H1 (cell line): ENCODE results near the gene MTTP. TPM values are rescaled to one million over a fixed set of nuclear protein-coding genes. Genes with fewer than 3 reads are reported as not detected.

ENCODE experiments used
- CTCF ChIA-PET: fragments of 300-600 bp; sonication (Branson Sonifier 250); formaldehyde crosslinking; loops from one replicate; lab custom pipeline; 2021; ENCODE audit not compliant: partially characterized antibody; lab: Charles Lee
- POLR2A ChIA-PET: fragments of 300-600 bp; sonication (Branson Sonifier 250); formaldehyde crosslinking; loops from one replicate; lab custom pipeline; 2021; ENCODE audit warnings: inconsistent platforms; ENCODE audit not compliant: partially characterized antibody; lab: Charles Lee
- DNase-seq, 2 experiments: peaks; one replicate each; pipeline versions ENCODE4 v3.0.0 to v3.0.0-alpha.2; 2010 to 2022; ENCODE audit warnings: low spot score in 2 of 2, low read depth in 1 of 2, mixed read lengths in 1 of 2
- FAIRE-seq: peaks from 2 replicates; lab custom pipeline; 2011; peaks lifted over from hg19 to GRCh38; lab: Jason Lieb, UNC
- H2AFZ ChIP-seq: 2 replicates; pipeline ENCODE4 v1.8.1; 2012; ENCODE audit warnings: low read length, inconsistent platforms
- H2AK5ac ChIP-seq: 2 replicates; pipeline ENCODE4 v1.6.1; 2013; ENCODE audit warnings: low read depth, low read length
- H2BK120ac ChIP-seq: replicated peaks from 2 replicates; pipeline ENCODE3; 2013; ENCODE audit warnings: low read depth, low read length, inconsistent platforms
- H2BK12ac ChIP-seq: 2 replicates; pipeline ENCODE4 v1.6.1; 2013; ENCODE audit warnings: low read depth, low read length
- H2BK15ac ChIP-seq: 2 replicates; pipeline ENCODE4 v1.6.1; 2013; ENCODE audit warnings: low read length
- H2BK20ac ChIP-seq: 2 replicates; pipeline ENCODE4 v1.6.1; 2013; ENCODE audit warnings: low read length
- H2BK5ac ChIP-seq: 2 replicates; pipeline ENCODE4 v1.6.1; 2013; ENCODE audit warnings: low read depth, low read length
- H3K14ac ChIP-seq: 2 replicates; pipeline ENCODE4 v1.6.1; 2013; ENCODE audit warnings: inconsistent platforms; ENCODE audit not compliant: insufficient read length
- H3K18ac ChIP-seq: 2 replicates; pipeline ENCODE4 v1.6.1; 2013; ENCODE audit warnings: low read length; ENCODE audit errors: extremely low read depth
- H3K23ac ChIP-seq: 2 replicates; pipeline ENCODE4 v1.6.1; 2013; ENCODE audit warnings: inconsistent platforms; ENCODE audit not compliant: insufficient read length
- H3K23me2 ChIP-seq: 2 replicates; pipeline ENCODE4 v1.6.1; 2013; ENCODE audit warnings: low read depth, low read length
- H3K27ac ChIP-seq: 2 replicates; pipeline ENCODE4 v1.6.1; 2011; ENCODE audit warnings: low read depth, low read length, inconsistent platforms
- H3K27me3 ChIP-seq, 4 experiments: replicated peaks in 1 of 4; 1 replicate in 1 of 4; 2 replicates in 3 of 4; pipeline versions ENCODE4 v1.6.1 to v1.8.1; 2011 to 2013; ENCODE audit warnings: low read length in 3 of 4, mild to moderate bottlenecking in 3 of 4, inconsistent platforms in 2 of 4, mixed read lengths in 2 of 4, moderate library complexity in 1 of 4; ENCODE audit not compliant: control insufficient read depth in 3 of 4, insufficient read depth in 3 of 4; ENCODE audit errors: extremely low read depth in 1 of 4
- H3K36me3 ChIP-seq, 4 experiments: 2 replicates each; pipeline versions ENCODE4 v1.6.1 to v1.8.1; 2011 to 2013; ENCODE audit warnings: mild to moderate bottlenecking in 4 of 4, low read length in 3 of 4, moderate library complexity in 2 of 4, control low read depth in 1 of 4, inconsistent platforms in 1 of 4; ENCODE audit not compliant: insufficient read depth in 4 of 4, control insufficient read depth in 2 of 4
- H3K4ac ChIP-seq: replicated peaks from 2 replicates; pipeline ENCODE3; 2013; ENCODE audit warnings: low read length, low read depth, mixed read lengths, inconsistent platforms; ENCODE audit not compliant: insufficient read length
- H3K4me1 ChIP-seq, 4 experiments: replicated peaks in 1 of 4; 1 replicate in 1 of 4; 2 replicates in 3 of 4; pipeline versions ENCODE4 v1.6.1 to v1.8.1; 2011 to 2013; ENCODE audit warnings: low read length in 3 of 4, inconsistent platforms in 2 of 4, mixed read lengths in 1 of 4; ENCODE audit not compliant: insufficient read depth in 4 of 4, control insufficient read depth in 3 of 4
- H3K4me2 ChIP-seq, 2 experiments: 2 replicates each; pipeline versions ENCODE4 v1.6.1 to v1.8.1; 2011 to 2013; ENCODE audit warnings: low read depth in 2 of 2, low read length in 2 of 2, control low read depth in 1 of 2, inconsistent platforms in 1 of 2, mild to moderate bottlenecking in 1 of 2; ENCODE audit not compliant: insufficient read depth in 1 of 2
- H3K4me3 ChIP-seq, 4 experiments: fragments of 200-600, 300-600 bp in 1 of 4; sonication (generic), shearing (Covaris generic), sonication (Bioruptor Twin) in 1 of 4; 2 replicates each; pipeline versions ENCODE4 v1.5.1 to v1.8.1; 2011 to 2016; ENCODE audit warnings: low read length in 4 of 4, low read depth in 3 of 4, control low read depth in 2 of 4, inconsistent platforms in 2 of 4, mild to moderate bottlenecking in 2 of 4, mixed read lengths in 1 of 4, moderate library complexity in 1 of 4; ENCODE audit not compliant: insufficient read depth in 2 of 4; ENCODE audit errors: extremely low read depth in 1 of 4
- H3K56ac ChIP-seq: replicated peaks from 2 replicates; pipeline ENCODE3; 2013; ENCODE audit warnings: low read depth, mild to moderate bottlenecking, mixed read lengths, low read length, inconsistent platforms; ENCODE audit not compliant: insufficient read length
- H3K79me1 ChIP-seq: 2 replicates; pipeline ENCODE4 v1.6.1; 2013; ENCODE audit warnings: low read depth, low read length, control low read depth
- H3K79me2 ChIP-seq, 2 experiments: 2 replicates each; pipeline versions ENCODE4 v1.6.1 to v1.8.1; 2012 to 2013; ENCODE audit warnings: low read length in 2 of 2, mild to moderate bottlenecking in 2 of 2, inconsistent platforms in 1 of 2; ENCODE audit not compliant: insufficient read depth in 2 of 2, control insufficient read depth in 1 of 2
- H3K9ac ChIP-seq, 4 experiments: replicated peaks in 1 of 4; 1 replicate in 1 of 4; 2 replicates in 3 of 4; pipeline versions ENCODE4 v1.6.1 to v1.8.1; 2011 to 2013; ENCODE audit warnings: low read depth in 3 of 4, low read length in 3 of 4, control low read depth in 2 of 4, mild to moderate bottlenecking in 2 of 4, moderate library complexity in 2 of 4, inconsistent platforms in 1 of 4; ENCODE audit errors: extremely low read depth in 1 of 4
- H3K9me3 ChIP-seq, 2 experiments: 2 replicates each; pipeline versions ENCODE4 v1.6.1 to v1.8.1; 2012 to 2013; ENCODE audit warnings: mild to moderate bottlenecking in 2 of 2, moderate library complexity in 2 of 2, control low read depth in 1 of 2, inconsistent platforms in 1 of 2, low read depth in 1 of 2, low read length in 1 of 2, mixed read lengths in 1 of 2; ENCODE audit not compliant: insufficient read depth in 2 of 2
- H4K20me1 ChIP-seq, 2 experiments: replicated peaks in 1 of 2; 2 replicates each; pipeline versions ENCODE3 to v1.8.1; 2011 to 2013; ENCODE audit warnings: inconsistent platforms in 2 of 2, low read length in 2 of 2, mild to moderate bottlenecking in 1 of 2; ENCODE audit not compliant: insufficient read depth in 2 of 2, control insufficient read depth in 1 of 2
- H4K5ac ChIP-seq: 2 replicates; pipeline ENCODE4 v1.6.1; 2013; ENCODE audit warnings: low read length, low read depth, mixed read lengths, inconsistent platforms; ENCODE audit not compliant: insufficient read length
- H4K8ac ChIP-seq: 2 replicates; pipeline ENCODE4 v1.8.0; 2013; ENCODE audit warnings: mild to moderate bottlenecking, moderate library complexity, low read length, inconsistent platforms; ENCODE audit not compliant: insufficient read depth; ENCODE audit errors: extremely low read depth
- H4K91ac ChIP-seq: replicated peaks from 2 replicates; pipeline ENCODE3; 2013; ENCODE audit warnings: low read length, mixed read lengths, inconsistent platforms; ENCODE audit not compliant: insufficient read length
- CBX8 ChIP-seq: fragments of 300-800, 300-1000 bp; sonication (generic); IDR thresholded peaks from 2 replicates; pipeline ENCODE4 v1.7.1; 2016; ENCODE audit warnings: low read depth, low read length, borderline replicate concordance
- E2F6 ChIP-seq: IDR thresholded peaks from 2 replicates; pipeline ENCODE4 v1.6.1; 2012; ENCODE audit warnings: inconsistent platforms
- EGR1 ChIP-seq: IDR thresholded peaks from 2 replicates; pipeline ENCODE4 v1.6.1; 2011; ENCODE audit warnings: low read depth, low read length, borderline replicate concordance
- EP300 ChIP-seq, 2 experiments: IDR thresholded peaks; 1 replicate in 1 of 2; 2 replicates in 1 of 2; pipeline ENCODE4 v1.6.1; 2011 to 2012; ENCODE audit warnings: low read depth in 2 of 2, low read length in 2 of 2, mild to moderate bottlenecking in 2 of 2, borderline replicate concordance in 1 of 2, inconsistent platforms in 1 of 2, moderate library complexity in 1 of 2
- GABPA ChIP-seq: IDR thresholded peaks from 2 replicates; pipeline ENCODE4 v1.6.1; 2011; ENCODE audit warnings: mild to moderate bottlenecking, low read length, moderate library complexity, borderline replicate concordance; ENCODE audit not compliant: insufficient read depth
- RFX5 ChIP-seq: IDR thresholded peaks from 2 replicates; pipeline ENCODE4 v1.6.1; 2011; ENCODE audit warnings: low read depth, low read length, improper control_type of control experiment, borderline replicate concordance
- SIN3A ChIP-seq, 2 experiments: IDR thresholded peaks in 1 of 2; conservative IDR thresholded peaks in 1 of 2; 2 replicates each; pipeline ENCODE4 v1.6.1; 2011 to 2012; ENCODE audit warnings: low read length in 2 of 2, improper control_type of control experiment in 1 of 2, low read depth in 1 of 2, mild to moderate bottlenecking in 1 of 2
- SIRT6 ChIP-seq: IDR thresholded peaks from one replicate; pipeline ENCODE4 v1.7.1; 2012; ENCODE audit warnings: low read length, inconsistent platforms
- SP2 ChIP-seq: IDR thresholded peaks from 2 replicates; pipeline ENCODE4 v1.6.1; 2012; ENCODE audit warnings: mild to moderate bottlenecking, low read length, inconsistent platforms
- SUZ12 ChIP-seq: fragments of 200-600 bp; sonication (generic); IDR thresholded peaks from 2 replicates; pipeline ENCODE4 v1.6.1; 2012; ENCODE audit warnings: mild to moderate bottlenecking, inconsistent platforms, low read length, moderate library complexity, mixed read lengths
- TAF1 ChIP-seq: IDR thresholded peaks from 2 replicates; pipeline ENCODE4 v1.6.1; 2011; ENCODE audit warnings: mild to moderate bottlenecking, low read depth, low read length
- TCF12 ChIP-seq: IDR thresholded peaks from 2 replicates; pipeline ENCODE4 v1.6.1; 2011; ENCODE audit warnings: low read depth, mild to moderate bottlenecking, low read length
- WGBS, 2 experiments: shearing (Covaris generic) in 1 of 2; methylation state at CpG; one replicate each; pipeline versions ENCODE4 v1.1.6 to v1.1.7; 2013 to 2015; ENCODE audit warnings: low lambda C conversion rate in 2 of 2, mixed read lengths in 2 of 2, inconsistent platforms in 1 of 2, low coverage in 1 of 2, missing lambda C conversion rate in 1 of 2; ENCODE audit not compliant: insufficient replicate concordance in 2 of 2, insufficient coverage in 1 of 2, insufficient read length in 1 of 2; ENCODE audit errors: extremely low coverage in 1 of 2, missing lambda C conversion rate in 1 of 2; 5-methylcytosine and 5-hydroxymethylcytosine counted together
- polyA plus RNA-seq, 7 experiments: library from polyadenylated mRNA; depleted of rRNA in 3 of 7; stranded (reverse) in 5 of 7; unstranded in 2 of 7; fragments of >200 nt in 5 of 7; fragments of 200-250 nt in 2 of 7; gene quantifications; 1 replicate in 5 of 7; 2 replicates in 1 of 7; 4 replicates in 1 of 7; pipeline versions ENCODE4 v1.2.1 to v1.2.3, GENCODE V29; 2011 to 2013; ENCODE audit warnings: missing spikeins in 2 of 7, mixed read lengths in 2 of 7
- total RNA-seq: library from RNA; stranded (reverse); fragmentation: NEBNext Ultra II Directional; extraction: Animal tissue kit (Norgen Biotek cat#: 25700); gene quantifications from 2 replicates; pipeline ENCODE4 v1.2.1, GENCODE V29; 2021

Gene MTTP
- total and polyA plus RNA-seq, 2 of the 8 experiments (the other 6 are each of a cell fraction or from before 2014, with no cell fraction given) = 0.12 to 0.26 TPM

GRCh38 chr4:99586322-99586721 lies 11.7 kb downstream of the MTTP start:
- no peak overlapping the region for H2BK5ac ChIP-seq
- no peak overlapping the region for H4K8ac ChIP-seq
- H2BK20ac ChIP-seq = no peak overlapping the region
- H3K27ac ChIP-seq = no peak overlapping the region
- DNase-seq (no peak), FAIRE-seq (no peak)
- H3K18ac ChIP-seq = no peak overlapping the region
- H4K5ac ChIP-seq = no peak overlapping the region
- no peaks in the 10 kb centered on the region for H4K20me1 ChIP-seq
- no peak overlapping the region for H4K91ac ChIP-seq
- no peak overlapping the region for H3K14ac ChIP-seq
- H3K56ac ChIP-seq = no peak overlapping the region
- H3K9me3 ChIP-seq = no peaks in the 10 kb centered on the region
- no peak overlapping the region for H3K23ac ChIP-seq
- H3K4me2 ChIP-seq = no peak overlapping the region
- ChIA-PET CTCF (no interaction called here), POLR2A (no interaction called here)
- no peaks in the 10 kb centered on the region for H3K4me1 ChIP-seq
- H3K79me1 ChIP-seq = no peaks in the 10 kb centered on the region
- no peak overlapping the region for H2BK12ac ChIP-seq
- H3K4ac ChIP-seq = no peak overlapping the region
- no peak overlapping the region for H2AFZ ChIP-seq
- no peak overlapping the region for H3K4me3 ChIP-seq
- H3K27me3 ChIP-seq = no peaks in the 10 kb centered on the region
- no peaks in the 10 kb centered on the region for H3K36me3 ChIP-seq
- 70% methylated on average over 2 of the region's 2 CpGs; no CpG with 5 or more reads in 1 of the 2 experiments for WGBS, 2 experiments
- no peak overlapping the region for H3K9ac ChIP-seq
- H3K23me2 ChIP-seq = no peaks in the 10 kb centered on the region; the same call in 1 of the 2 replicates
- TF ChIP-seq TCF12 = no peak
- TF ChIP-seq E2F6 = no peak
- TF ChIP-seq EGR1 = no peak
- no peak for TF ChIP-seq RFX5
- TF ChIP-seq TAF1 = no peak
- TF ChIP-seq CBX8 = no peak
- no peak for TF ChIP-seq SP2
- TF ChIP-seq SIRT6 = no peak
- TF ChIP-seq SIN3A (conservative IDR thresholded peaks at IDR 0.05 in 1 of 2, IDR thresholded peaks at IDR 0.05 in 1 of 2; ENCODE audit: low read depth in 1 of 2, low read length in 2 of 2) = no peak
- TF ChIP-seq SUZ12 = no peak
- no peak for TF ChIP-seq EP300 (IDR thresholded peaks at IDR 0.05; ENCODE audit: borderline replicate concordance in 1 of 2, low read depth in 2 of 2, low read length in 2 of 2)
- no peak for TF ChIP-seq GABPA
- no peak overlapping the region for H2BK120ac ChIP-seq
- H2AK5ac ChIP-seq = no peak overlapping the region
- no peaks in the 10 kb centered on the region for H3K79me2 ChIP-seq
- H2BK15ac ChIP-seq = no peak overlapping the region
